Astrocyte (in vitro differentiated cells and primary cell): ENCODE data around the gene PIAS1.

ENCODE experiments used
- EZH2 ChIP-seq: IDR thresholded peaks from 2 replicates; pipeline ENCODE4 v1.6.1; 2012; ENCODE audit warnings: mild to moderate bottlenecking, low read length, inconsistent platforms; ENCODE audit not compliant: insufficient read depth
- TF ChIP-seq, protein P1 (sequence below): IDR thresholded peaks from 2 replicates; pipeline ENCODE4 v1.5.1; 2011; ENCODE audit warnings: low read depth, mild to moderate bottlenecking, inconsistent platforms, low read length, moderate library complexity; ENCODE audit not compliant: insufficient read depth

- TF ChIP-seq, protein P1, sequence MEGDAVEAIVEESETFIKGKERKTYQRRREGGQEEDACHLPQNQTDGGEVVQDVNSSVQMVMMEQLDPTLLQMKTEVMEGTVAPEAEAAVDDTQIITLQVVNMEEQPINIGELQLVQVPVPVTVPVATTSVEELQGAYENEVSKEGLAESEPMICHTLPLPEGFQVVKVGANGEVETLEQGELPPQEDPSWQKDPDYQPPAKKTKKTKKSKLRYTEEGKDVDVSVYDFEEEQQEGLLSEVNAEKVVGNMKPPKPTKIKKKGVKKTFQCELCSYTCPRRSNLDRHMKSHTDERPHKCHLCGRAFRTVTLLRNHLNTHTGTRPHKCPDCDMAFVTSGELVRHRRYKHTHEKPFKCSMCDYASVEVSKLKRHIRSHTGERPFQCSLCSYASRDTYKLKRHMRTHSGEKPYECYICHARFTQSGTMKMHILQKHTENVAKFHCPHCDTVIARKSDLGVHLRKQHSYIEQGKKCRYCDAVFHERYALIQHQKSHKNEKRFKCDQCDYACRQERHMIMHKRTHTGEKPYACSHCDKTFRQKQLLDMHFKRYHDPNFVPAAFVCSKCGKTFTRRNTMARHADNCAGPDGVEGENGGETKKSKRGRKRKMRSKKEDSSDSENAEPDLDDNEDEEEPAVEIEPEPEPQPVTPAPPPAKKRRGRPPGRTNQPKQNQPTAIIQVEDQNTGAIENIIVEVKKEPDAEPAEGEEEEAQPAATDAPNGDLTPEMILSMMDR, result no peak
- TF ChIP-seq EZH2, result no peak
Measured at GRCh38 chr15:68061171-68061570, 7.1 kb downstream of the PIAS1 start.
